Measurements from ENCODE around the gene RAPGEF4.

DNA sequence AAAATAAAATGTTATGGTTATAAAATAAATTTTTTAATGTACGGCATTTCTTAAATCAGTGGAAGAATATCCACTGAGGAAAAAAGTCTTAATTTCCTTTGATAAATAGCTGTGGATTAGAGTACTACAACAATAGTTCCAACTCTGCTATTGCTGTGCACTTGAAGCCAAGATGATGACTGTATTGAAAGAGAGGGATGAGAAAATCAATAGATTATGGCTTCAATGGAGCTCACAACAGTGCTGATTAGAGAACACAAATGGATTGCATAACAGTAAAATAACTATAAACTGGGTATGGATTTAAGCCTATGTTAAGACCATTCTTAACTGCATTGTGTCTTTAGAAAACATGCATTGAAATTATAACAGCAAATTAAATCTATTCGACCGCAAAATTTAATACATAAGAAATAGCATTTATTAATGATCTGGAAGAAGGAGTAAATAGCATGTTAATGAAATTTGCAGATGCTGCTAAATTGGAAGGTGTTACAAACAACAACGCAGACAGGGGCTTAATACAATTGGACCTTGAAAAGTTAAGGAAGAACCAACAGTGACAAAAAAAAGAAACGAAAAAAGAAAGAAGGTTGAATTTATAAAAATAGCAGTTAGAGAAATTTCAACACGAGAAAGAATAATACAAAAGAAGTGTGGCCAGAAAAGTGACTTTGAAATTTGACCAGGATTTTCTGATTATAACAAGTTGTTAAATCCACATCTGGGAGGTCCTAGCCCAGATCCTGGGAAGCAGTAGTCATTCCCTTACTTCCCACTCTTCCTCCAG is 331.4 kb downstream of the RAPGEF4 start:
- no peak for TF ChIP-seq ZNF878 (CRISPR knock-in tag; IDR thresholded peaks at IDR 0.05)
- no peak for TF ChIP-seq RFX5 (IDR thresholded peaks at IDR 0.05; ENCODE audit: low read depth, low read length)
- no peak for TF ChIP-seq POLR2A (IDR thresholded peaks at IDR 0.05; ENCODE audit: insufficient read depth in 1 of 2, low read depth in 2 of 2, low read length in 2 of 2)
- TF ChIP-seq, protein P1, sequence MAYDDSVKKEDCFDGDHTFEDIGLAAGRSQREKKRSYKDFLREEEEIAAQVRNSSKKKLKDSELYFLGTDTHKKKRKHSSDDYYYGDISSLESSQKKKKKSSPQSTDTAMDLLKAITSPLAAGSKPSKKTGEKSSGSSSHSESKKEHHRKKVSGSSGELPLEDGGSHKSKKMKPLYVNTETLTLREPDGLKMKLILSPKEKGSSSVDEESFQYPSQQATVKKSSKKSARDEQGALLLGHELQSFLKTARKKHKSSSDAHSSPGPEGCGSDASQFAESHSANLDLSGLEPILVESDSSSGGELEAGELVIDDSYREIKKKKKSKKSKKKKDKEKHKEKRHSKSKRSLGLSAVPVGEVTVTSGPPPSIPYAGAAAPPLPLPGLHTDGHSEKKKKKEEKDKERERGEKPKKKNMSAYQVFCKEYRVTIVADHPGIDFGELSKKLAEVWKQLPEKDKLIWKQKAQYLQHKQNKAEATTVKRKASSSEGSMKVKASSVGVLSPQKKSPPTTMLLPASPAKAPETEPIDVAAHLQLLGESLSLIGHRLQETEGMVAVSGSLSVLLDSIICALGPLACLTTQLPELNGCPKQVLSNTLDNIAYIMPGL (CRISPR knock-in tag; IDR thresholded peaks at IDR 0.05; ENCODE audit: borderline replicate concordance in 1 of 2, low read depth in 1 of 2), result no peak
- TF ChIP-seq ZNF780A (CRISPR knock-in tag; IDR thresholded peaks at IDR 0.05), result no peak
- TF ChIP-seq, protein P2, sequence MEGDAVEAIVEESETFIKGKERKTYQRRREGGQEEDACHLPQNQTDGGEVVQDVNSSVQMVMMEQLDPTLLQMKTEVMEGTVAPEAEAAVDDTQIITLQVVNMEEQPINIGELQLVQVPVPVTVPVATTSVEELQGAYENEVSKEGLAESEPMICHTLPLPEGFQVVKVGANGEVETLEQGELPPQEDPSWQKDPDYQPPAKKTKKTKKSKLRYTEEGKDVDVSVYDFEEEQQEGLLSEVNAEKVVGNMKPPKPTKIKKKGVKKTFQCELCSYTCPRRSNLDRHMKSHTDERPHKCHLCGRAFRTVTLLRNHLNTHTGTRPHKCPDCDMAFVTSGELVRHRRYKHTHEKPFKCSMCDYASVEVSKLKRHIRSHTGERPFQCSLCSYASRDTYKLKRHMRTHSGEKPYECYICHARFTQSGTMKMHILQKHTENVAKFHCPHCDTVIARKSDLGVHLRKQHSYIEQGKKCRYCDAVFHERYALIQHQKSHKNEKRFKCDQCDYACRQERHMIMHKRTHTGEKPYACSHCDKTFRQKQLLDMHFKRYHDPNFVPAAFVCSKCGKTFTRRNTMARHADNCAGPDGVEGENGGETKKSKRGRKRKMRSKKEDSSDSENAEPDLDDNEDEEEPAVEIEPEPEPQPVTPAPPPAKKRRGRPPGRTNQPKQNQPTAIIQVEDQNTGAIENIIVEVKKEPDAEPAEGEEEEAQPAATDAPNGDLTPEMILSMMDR (CRISPR knock-in tag; IDR thresholded peaks at IDR 0.05), result no peak
- TF ChIP-seq, protein P3, sequence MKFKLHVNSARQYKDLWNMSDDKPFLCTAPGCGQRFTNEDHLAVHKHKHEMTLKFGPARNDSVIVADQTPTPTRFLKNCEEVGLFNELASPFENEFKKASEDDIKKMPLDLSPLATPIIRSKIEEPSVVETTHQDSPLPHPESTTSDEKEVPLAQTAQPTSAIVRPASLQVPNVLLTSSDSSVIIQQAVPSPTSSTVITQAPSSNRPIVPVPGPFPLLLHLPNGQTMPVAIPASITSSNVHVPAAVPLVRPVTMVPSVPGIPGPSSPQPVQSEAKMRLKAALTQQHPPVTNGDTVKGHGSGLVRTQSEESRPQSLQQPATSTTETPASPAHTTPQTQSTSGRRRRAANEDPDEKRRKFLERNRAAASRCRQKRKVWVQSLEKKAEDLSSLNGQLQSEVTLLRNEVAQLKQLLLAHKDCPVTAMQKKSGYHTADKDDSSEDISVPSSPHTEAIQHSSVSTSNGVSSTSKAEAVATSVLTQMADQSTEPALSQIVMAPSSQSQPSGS (CRISPR knock-in tag; IDR thresholded peaks at IDR 0.05), result no peak
- no peak for TF ChIP-seq IRF2 (CRISPR knock-in tag; IDR thresholded peaks at IDR 0.05)
- TF ChIP-seq, protein P4, sequence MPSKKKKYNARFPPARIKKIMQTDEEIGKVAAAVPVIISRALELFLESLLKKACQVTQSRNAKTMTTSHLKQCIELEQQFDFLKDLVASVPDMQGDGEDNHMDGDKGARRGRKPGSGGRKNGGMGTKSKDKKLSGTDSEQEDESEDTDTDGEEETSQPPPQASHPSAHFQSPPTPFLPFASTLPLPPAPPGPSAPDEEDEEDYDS (CRISPR knock-in tag; IDR thresholded peaks at IDR 0.05), result no peak
- no peak for TF ChIP-seq MAFK (conservative IDR thresholded peaks at IDR 0.05 in 1 of 2, IDR thresholded peaks at IDR 0.05 in 1 of 2; ENCODE audit: low read length in 2 of 2)
- no peak for TF ChIP-seq ZNF879 (CRISPR knock-in tag; IDR thresholded peaks at IDR 0.05)
- TF ChIP-seq TCF12 (IDR thresholded peaks at IDR 0.05), result no peak
- no peak for TF ChIP-seq TCF12 (CRISPR knock-in tag; IDR thresholded peaks at IDR 0.05)
- no peak for TF ChIP-seq NBN (conservative IDR thresholded peaks at IDR 0.05)

Data from HepG2 (cell line).